Measurements from ENCODE around the gene DISC1.

GRCh38 chr1:231611851-231612250, 14.7 kb upstream of the DISC1 start:
- TF ChIP-seq EZH2 (IDR thresholded peaks at IDR 0.05; ENCODE audit: insufficient read depth, poor library complexity, severe bottlenecking) (no peak), EZH2phosphoT487 (IDR thresholded peaks at IDR 0.05; ENCODE audit: insufficient read depth, low read depth) (no peak)

Measured in GM23248 (cell line).